HG03439 (cell line): ENCODE measurements around the gene ARHGAP33.
"Not testable (repeated sequence)": the region's sequence is repeated elsewhere in the genome, so short reads cannot be mapped to it uniquely, and the experiment has no call there.

ENCODE experiments used
- ATAC-seq: cut with Tn5 transposase; IDR thresholded peaks from one replicate; pipeline ENCODE4 v1.9.1; 2021; ENCODE audit warnings: mild to moderate bottlenecking, moderate library complexity; ENCODE audit not compliant: unreplicated experiment

The ARHGAP33 gene

DNA sequence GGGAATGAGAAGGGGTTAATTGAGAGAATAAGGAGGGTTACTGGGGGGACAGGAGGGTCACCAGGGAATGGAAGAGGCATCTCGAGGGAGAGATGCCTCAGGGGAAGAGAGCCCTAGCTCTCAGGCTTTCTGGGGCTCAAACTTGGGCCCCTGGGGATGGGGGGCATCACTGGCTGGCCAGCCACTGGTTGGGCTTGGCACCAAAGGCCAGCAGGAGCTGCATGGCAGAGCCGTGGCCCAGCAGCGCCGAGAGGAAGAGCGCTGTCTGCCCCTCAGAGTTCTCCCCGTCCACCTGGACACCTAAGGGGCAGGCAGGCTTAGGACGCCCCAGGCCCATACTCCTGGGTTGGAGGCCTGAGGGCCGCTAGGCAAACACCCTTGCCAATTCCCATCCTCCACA lies 17.5 kb downstream of the ARHGAP33 start:
- ATAC-seq = no peak

DNA sequence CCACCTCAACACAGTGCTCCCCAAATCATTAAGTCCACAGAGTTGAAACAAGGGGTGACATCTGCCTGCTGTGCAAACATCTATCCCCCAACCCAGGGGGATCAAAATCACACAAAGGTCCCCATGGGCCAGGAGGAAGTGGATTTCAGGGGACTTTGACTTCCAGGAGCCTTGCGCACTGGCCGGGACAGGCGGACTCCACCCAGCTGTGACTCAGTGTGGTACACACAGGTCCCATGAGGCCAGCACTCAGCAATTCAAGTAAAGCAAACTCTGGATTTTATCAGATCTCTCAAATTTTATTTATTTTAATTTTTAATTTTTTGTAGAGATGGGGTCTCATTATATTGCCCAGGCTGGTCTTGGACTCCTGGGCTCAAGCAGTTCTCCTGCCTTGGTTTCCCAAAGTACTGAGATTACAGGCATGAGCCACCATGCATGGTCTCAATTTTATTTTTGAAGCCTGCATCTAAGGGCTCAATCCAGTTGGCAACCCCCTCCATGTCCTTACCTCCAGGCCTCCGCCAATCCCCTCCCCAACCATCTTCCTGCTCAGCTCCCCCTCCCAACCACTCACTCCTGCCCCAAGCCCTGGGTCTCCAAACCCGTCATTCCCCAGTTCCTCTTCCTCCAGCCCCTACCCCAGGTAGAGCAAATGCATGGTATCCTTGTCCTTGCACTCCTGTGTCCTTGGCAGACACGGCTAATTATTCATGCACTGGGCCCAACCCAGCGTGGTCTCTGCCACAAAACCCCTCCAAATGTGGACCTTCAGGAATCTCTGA lies 18.2 kb downstream of the ARHGAP33 start:
- no peak for ATAC-seq

DNA sequence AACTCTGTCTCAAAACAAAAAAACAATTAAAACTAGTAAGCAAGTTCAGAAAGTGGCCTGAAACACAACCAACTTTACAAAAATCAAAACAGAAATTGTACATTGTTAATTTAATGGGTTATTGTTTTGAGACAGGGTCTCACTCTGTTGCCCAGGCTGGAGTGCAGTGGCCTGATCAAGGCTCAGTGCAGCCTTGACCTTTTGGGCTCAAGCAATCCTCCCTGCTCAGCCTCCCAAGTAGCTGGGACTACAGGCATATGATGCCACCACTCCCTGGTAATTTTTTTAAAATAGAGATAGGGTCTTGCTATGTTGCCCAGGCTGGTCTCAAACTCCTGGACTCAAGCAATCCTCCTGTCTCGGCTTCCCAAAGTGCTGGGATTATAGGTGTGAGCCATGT lies 20.2 kb downstream of the ARHGAP33 start:
- not testable (repeated sequence) for ATAC-seq

DNA sequence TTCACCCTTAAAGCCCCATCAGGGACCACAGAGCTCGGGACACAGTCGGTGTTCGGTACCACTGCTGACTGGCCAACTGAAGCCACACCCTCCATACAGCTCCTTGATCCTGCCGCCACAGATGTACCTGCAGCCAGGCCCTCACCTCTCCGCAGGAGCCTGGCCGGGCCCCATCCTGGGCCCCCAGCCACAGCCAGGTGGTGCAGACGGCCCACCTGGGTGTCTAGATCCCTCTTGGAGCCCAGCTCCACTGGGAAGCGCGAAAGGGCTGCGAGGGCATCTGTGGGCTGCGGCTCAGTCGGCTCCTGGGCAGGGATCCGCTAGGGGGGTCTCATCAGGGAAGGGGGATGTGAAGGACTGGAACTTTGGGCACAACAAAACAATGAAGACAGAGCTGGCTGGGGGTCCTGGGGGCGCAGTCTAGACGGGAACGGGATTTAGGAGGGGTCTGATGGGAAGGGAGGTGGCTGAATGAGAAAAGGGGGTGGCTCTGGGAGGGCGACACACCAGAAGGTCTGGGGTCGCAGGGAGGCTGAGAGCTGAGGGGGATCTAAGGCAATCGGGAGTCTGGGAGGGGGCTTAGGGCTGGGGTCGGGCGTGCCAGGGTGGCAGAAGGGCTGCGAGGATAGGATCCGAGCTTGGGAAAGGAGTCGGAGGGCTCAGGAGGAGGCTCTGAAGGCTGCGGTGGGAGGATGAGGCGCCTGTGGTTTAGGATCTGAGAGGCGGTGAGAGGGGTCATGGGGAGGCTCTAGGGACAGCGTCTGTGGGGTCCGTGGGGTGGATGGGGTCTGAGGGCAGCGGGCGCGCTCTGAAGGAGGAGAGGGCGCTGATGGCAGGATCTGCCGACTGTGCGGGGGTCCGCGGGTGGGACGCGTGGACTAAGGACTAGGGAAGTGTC lies 21.5 kb downstream of the ARHGAP33 start:
- ATAC-seq = no peak

DNA sequence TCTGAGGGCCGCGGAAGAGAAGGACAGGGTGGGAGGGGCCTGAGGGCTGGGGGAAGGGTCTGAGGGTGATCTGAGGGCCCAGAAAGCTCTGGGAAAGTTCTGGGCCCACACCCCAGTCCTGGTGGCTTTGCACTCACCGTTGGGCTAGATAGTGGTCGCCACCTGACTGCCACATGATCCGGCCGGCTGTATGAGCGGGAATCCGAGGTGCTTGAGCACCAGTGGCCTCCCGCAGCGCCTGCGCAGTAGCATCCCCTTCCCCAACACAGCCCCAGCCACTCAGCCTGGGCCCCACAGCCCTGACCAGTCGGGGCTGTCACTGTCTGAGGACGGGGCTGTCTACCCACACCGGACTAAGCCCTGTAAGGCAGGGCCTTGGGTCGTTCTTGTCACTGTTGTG lies 22.3 kb downstream of the ARHGAP33 start:
- no peak for ATAC-seq

DNA sequence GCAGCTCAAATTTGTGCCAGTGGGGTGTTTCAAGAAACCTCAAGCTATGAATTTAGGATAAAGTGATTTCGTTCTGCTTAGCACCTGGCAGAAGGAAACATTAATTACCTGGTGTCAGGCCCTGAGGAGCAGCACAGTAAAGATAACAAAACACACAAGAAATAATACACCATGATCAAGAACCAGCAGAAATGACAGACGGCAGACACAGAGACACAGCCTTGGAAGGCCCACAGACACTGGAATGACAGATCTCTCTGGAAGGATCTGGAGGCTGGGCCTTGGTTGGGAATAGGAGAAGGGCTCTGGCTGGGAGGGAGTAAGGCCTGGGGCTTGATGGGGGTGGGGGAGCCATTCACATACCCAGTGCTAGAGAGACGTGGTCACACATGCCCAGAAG lies 26.5 kb downstream of the ARHGAP33 start:
- ATAC-seq = no peak

DNA sequence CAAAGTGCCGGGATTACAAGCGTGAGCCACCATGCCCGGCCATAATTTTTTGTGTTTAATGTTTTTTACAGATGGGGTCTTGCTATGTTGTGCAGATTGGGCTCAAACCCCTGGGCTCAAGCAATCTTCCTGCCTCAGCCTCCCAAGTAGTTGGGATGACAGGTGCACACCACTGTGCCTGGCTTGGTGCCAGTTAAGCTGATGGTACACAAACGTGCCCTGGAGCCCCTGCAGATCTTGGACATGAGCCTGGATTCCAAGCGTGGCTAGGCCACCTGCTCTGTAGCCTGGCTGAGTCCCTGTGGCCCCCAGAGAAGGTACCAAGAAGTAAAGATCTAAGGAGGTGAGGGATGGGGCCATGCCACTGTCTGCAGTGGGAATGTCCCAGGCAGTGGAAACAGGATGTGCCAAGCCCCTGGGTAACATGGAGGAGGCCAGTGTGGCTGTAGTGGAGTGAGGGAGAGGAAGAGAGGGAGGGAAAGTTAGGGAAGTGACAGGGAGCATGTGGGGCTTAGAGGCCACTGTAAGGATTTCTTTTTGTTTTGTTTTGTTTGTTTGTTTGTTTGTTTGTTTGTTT lies 30.2 kb downstream of the ARHGAP33 start:
- no peak for ATAC-seq

DNA sequence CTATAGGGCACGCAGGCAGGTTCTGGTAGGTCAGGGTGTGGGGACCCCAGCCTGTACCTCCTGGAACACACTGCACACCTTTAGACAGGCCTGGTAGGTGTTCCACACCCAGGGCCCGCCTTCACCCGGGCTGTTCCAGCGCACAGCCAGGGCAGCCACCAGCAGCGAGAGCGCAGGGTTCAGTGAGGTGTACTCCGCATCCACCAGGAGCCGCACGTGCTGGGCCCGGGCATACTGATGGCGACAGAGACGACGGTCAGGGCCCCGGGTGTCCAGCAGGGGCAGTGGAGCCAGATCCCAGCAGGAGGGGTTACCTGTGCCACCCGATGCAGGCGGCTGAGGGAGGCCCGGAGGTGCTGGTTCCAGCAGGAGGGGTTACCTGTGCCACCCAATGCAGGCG lies 31.2 kb downstream of the ARHGAP33 start:
- ATAC-seq = no peak

DNA sequence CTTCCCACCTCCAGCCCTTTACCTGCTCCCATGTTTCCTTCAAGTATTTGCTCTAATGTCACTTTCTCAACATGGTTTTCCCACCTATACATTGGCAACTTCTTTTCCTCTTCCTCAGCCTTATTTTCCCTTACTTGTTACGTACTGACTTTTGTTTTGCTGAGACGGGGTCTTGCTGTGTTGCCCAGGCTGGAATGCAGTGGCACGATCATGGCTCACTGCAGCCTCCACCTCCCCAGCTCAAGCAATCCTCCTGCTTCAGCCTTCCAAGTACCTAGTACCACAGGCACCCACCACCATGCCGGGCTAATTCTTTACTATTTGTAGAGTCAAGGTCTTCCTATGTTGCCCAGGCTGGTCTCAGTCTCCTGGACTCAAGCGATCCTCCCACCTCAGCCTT lies 32.3 kb downstream of the ARHGAP33 start:
- no peak for ATAC-seq

DNA sequence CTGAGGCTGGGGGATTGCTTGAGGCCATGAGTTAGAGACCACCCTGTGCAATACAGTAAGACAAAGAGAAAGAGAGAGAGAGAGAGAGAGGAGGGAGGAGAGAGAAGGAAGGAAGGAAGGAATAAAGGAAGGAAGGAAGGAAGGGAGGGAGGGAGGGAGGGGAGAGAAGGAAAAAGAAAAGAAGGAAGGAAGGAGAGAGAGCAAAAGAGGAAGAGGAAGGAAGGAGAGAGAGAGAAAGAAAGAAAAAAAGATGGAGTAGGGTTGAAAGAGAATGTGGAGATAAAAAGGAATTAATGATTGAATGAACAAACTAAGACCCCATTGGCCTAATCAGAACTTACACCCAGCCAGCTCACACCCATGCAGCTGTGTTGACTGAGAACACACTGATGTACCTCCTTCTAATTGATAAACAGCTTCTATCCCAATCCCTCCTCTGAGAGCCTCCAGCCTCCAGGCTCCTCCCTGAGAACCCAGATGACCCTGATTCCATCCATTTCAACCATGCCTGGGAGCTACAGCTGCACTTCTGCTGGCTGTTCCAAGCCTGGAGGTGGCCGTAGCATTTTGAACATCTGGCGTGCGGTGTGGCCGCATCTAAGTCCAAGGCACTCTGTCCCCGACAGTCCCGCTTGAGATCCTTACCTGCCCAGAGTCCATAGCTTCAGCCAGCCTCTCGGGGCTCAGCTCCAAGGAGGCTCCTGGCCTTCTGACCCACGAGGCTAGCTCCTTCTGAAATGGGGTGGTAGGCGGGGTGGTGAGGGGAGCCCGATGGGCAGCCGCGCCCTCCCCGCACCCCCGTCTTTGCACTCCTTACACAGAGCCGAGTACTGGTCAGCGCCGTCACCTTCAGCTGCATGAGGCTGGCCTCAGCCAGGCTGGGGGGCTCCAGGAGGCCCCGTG lies 36.2 kb downstream of the ARHGAP33 start:
- ATAC-seq = no peak

DNA sequence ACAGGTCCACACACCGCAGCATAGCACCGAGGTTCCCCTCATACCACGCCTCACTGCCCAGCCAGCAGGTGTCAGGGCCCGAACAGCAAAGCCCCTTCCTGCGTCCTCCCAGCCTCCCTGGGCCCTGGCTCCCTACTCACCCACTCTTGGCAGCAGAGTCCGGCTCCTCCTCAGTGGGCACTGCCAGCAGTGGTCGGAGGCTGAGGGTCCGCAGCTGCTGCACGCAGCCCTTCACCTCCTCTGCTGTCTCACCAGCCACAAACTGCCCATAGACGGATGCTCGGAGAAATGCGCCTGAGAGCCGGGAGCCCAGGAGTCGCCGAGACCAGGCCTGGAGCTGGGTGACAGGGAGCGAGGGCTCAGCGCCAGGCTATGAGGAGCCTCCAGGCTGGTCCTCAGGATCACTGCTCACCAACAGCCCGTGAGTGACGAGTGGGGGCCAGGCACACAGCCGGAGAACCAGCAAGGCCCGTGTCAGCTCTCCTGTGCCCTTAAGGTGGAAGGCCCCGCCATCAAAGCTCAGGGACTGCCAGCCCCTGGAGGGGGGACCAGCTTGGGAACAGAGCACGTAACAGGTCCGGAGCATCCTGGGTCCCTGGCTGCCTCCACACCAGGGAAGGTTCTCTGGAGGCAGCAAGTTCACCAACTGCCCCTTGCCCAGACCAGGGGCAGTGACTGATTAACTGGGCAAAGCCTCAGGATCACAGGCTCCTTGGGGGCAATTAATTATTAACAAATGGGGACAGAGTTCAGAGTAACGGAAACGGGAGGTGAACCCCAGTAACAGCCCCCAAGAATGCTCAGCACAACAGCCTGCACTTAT lies 37.1 kb downstream of the ARHGAP33 start, which contains the start of gene PRODH2:
TSS of gene PRODH2 (minus strand) at position 626 of the 823 bp plus-strand sequence. CDS start at position 586, 40 bp downstream.
- ATAC-seq = no peak

DNA sequence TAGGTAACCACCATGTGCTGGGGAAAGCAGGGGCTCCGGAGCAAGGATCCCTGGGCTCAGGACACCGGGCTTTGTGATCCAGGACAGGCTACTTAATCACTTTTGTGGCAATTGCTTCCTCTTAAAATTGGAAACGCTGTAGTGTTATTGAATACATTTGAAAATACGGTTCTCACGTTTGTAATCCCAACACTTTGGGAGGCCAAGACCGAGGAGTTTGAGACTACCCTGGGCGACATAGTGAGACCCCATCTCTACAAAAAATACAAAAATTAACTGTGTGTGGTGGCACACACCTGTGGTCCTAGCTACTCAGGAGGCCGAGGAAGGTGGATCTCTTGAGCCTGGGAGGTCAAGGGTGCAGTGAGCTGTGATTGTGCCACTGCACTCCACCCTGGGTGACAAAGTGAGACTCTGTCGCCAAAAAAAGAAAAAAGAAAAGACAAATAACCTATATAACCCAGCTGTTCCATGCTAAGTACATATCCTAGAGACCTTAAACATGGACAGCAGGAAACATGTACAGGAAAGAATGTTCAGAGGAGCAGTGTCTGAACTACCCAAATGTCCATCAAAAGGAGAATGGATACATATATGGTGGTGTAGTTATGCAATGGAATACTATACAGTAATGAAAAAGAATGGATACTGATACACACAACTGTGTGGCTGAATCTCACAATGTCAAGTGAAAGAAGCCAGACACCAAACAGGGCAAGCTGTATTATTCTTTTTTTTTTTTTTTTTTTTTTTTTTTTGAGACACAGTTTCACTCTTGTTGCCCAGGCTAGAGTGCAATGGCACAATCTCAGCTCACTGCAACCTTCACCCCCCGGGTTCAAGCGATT lies 37.9 kb downstream of the ARHGAP33 start:
- ATAC-seq = no peak

DNA sequence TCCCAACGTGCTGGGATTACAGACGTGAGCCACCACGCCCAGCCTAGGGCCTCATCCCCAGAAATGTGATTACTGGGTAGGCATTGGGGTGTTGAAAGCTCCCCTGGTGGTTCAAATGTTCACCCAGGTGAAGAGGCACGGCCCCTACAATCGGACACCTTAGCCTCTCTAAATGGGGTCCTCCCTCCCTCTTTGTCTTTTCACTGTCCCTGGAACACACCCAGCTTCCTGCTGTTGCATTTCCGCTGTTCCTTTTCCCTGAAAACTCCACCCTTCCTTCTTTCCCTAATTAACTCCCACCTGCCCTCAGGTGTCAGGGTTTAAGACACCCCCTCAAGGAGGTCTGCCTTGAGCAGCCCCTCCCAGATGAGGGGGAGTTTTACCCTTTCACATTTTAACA lies 40.9 kb downstream of the ARHGAP33 start:
- ATAC-seq = no peak

DNA sequence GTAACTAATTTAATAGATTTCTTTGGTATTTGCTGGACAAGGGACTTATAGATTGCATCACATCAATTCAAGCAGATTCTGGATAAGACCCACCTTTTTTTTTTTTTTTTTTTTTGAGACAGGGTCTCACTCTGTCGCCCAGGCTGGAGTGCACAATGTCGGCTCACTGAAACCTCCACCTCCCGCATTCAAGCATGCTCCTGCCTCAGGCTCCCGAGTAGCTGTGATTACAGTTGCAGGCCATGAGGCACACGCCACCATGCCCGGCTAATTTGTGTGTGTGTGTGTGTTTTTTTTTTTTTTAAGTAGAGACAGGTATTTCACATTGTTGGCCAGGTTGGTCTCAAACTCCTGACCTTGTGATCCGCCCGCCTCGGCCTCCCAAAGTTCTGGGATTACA lies 41.5 kb downstream of the ARHGAP33 start:
- no peak for ATAC-seq

DNA sequence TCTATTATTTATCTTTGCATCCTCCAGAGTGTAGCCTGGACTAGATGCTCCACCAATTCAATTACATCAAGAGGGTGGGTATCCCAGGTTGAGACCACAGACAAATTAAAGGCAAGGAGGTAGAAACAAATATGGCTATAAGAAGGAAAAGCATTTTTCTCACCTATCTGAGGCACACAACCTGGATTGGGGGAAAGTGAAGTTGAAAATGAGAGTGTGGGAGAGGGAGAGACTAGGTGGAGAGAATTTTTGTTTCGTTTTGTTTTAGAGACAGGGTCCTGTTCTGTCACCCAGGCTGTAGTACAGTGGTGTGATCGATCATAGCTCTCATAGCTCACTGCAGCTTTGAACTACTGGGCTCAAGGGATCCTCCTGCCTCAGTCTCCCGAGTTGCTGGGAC lies 43.1 kb downstream of the ARHGAP33 start:
- ATAC-seq = no peak

DNA sequence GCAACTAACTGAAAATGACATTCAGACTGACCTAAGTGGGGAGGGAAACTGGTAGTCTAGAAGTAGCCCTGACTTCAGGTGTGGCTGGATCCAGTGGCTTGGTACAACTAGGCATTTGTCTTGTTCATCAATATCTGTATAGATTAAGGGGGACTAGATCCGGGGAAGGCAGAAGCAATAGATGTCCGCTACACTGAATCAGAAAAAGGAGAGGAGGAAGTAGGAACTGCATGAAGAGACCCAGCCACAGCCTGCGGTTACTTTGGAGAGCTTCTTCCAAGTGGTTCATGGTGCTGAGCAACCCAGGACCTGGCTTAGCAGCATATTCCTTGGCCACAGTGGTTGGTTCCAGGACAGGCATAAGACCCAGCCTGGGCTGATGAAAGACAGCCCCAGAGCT lies 47.2 kb downstream of the ARHGAP33 start:
- no peak for ATAC-seq

DNA sequence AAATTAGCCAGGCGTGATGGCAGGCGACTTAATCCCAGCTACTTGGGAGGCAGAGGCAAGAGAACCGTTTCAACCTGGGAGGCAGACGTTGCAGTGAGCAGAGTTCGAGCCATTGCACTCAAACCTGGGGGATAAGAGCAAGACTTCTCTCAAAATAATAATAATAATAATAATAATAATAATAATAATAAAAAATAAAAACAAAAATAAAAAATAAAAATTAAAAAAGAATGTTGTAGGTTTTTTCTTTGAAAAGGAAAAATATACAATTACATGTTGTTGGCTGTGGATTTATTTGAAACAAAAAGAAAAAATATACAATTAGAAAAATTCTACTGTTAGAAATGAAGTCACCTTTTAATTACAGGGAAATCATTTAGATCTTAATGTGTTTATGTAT lies 48.8 kb downstream of the ARHGAP33 start:
- ATAC-seq = no peak

DNA sequence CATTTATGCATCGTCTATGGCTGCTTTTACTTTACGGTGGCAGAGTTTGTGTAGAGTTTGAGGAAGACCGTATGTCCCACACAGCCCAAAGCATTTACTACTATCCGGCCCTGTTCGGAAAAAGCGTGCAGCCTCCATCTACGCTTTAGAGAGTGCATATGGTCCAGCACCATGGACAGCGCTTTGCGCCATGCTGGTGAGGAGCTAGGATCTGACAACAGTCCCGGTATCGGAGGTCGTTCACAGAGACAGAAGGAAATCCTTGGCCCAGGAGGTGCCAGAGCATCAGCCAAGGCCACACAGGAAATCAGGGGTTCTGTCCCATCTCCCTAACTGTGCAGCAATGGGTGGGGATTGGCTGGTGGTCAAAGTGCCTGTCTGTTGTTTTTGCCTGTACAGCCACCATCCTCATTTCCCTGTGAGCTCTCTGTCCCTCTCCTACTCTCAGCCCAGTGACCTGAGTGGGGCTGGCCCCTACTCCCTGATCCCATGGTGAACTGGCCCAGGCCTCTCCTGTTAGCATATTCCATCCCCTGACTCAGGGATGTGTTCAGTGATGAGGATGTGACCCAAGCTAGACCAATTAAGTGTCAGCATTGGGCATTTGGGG lies 53.4 kb downstream of the ARHGAP33 start:
- ATAC-seq = no peak
